ENCODE measurements around the gene GYPC. TPM values are rescaled to one million over a fixed set of nuclear protein-coding genes. Genes with fewer than 3 reads are reported as not detected.
A peak's percentile ranks its signal among the peaks of the same experiment; 100 is the strongest.

Gene GYPC
- total and polyA plus RNA-seq, 4 donors, result 8.7 to 419 (median 12.3) TPM

GRCh38 chr2:126634273-126634861, 21.6 kb upstream of the GYPC start:
- Histone ChIP-seq H3K9me3 (ENCODE audit: control insufficient read depth in 4 of 4, low read length in 3 of 4) (no peaks in the 10 kb centered on the region), H3K36me3 (ENCODE audit: control insufficient read depth in 4 of 4, insufficient read depth in 3 of 4, low read depth in 1 of 4, low read length in 3 of 4) (no peaks in the 10 kb centered on the region), H3K27me3 (ENCODE audit: control insufficient read depth in 4 of 4, insufficient read depth in 4 of 4, low read length in 3 of 4) (no peaks in the 10 kb centered on the region), H3K4me1 (ENCODE audit: control insufficient read depth in 4 of 4, insufficient read depth in 4 of 4, low read length in 3 of 4) (peaks cover 0 to 2% (median 0%) of the 10 kb centered on the region in 4 donors), H3K27ac (ENCODE audit: low read depth in 1 of 2, low read length in 2 of 2) (no peak overlapping the region), H3K4me3 (ENCODE audit: low read depth in 1 of 3, low read length in 3 of 3) (no peak overlapping the region), H3K9ac (ENCODE audit: low read depth in 1 of 2, low read length in 2 of 2) (no peak overlapping the region)
- WGBS, result 39% methylated on average over 12 of the region's 12 CpGs
- peak; percentile 64 for DNase-seq (ENCODE audit: low spot score)
- TF ChIP-seq GABPA (IDR thresholded peaks at IDR 0.05 in 1 of 2, conservative IDR thresholded peaks at IDR 0.05 in 1 of 2) (no peak), FOXA2 (IDR thresholded peaks at IDR 0.05) (no peak), MAX (IDR thresholded peaks at IDR 0.05) (no peak), CTCF (IDR thresholded peaks at IDR 0.05; ENCODE audit: low read depth, low read length, missing input control) (peak; percentile 51), SP1 (IDR thresholded peaks at IDR 0.05) (no peak), RXRA (IDR thresholded peaks at IDR 0.05) (no peak), RAD21 (IDR thresholded peaks at IDR 0.05) (peak; percentile 70 to 77), FOXA1 (IDR thresholded peaks at IDR 0.05) (no peak), HNF4A (conservative IDR thresholded peaks at IDR 0.05) (no peak), ATF3 (IDR thresholded peaks at IDR 0.05) (no peak), EGR1 (IDR thresholded peaks at IDR 0.05; ENCODE audit: low read depth in 2 of 2) (no peak), TAF1 (conservative IDR thresholded peaks at IDR 0.05) (no peak), REST (IDR thresholded peaks at IDR 0.05) (no peak), JUND (IDR thresholded peaks at IDR 0.05) (no peak), HNF4G (IDR thresholded peaks at IDR 0.05) (no peak)

- H3K27ac ChIP-seq (ENCODE audit: low read depth in 1 of 2, low read length in 2 of 2), result no peak overlapping the region
- H3K36me3 ChIP-seq (ENCODE audit: control insufficient read depth in 4 of 4, insufficient read depth in 3 of 4, low read depth in 1 of 4, low read length in 3 of 4), result no peaks in the 10 kb centered on the region
- TF ChIP-seq REST (IDR thresholded peaks at IDR 0.05), result no peak
- no peak for TF ChIP-seq FOXA1 (IDR thresholded peaks at IDR 0.05)
- peak in 1 of 2 donors; percentile 8 for TF ChIP-seq RXRA (IDR thresholded peaks at IDR 0.05)
- peak; percentile 12 for TF ChIP-seq SP1 (IDR thresholded peaks at IDR 0.05)
- peak; percentile 87 for TF ChIP-seq NR2F2 (IDR thresholded peaks at IDR 0.05)
- peak in 1 of 2 donors; percentile 26 for TF ChIP-seq RAD21 (IDR thresholded peaks at IDR 0.05)
- TF ChIP-seq HNF4A (conservative IDR thresholded peaks at IDR 0.05), result no peak
- no peaks in the 10 kb centered on the region for H3K27me3 ChIP-seq (ENCODE audit: control insufficient read depth in 4 of 4, insufficient read depth in 4 of 4, low read length in 3 of 4)
- H3K4me3 ChIP-seq (ENCODE audit: low read depth in 1 of 3, low read length in 3 of 3), result no peak overlapping the region
- no peak overlapping the region for H3K9ac ChIP-seq (ENCODE audit: low read depth in 1 of 2, low read length in 2 of 2)
- peak; percentile 33 for DNase-seq (ENCODE audit: low spot score)
- 46% methylated on average over 1 of the region's 1 CpG for WGBS
- peaks cover 0 to 2% (median 0%) of the 10 kb centered on the region in 4 donors for H3K4me1 ChIP-seq (ENCODE audit: control insufficient read depth in 4 of 4, insufficient read depth in 4 of 4, low read length in 3 of 4)
- no peaks in the 10 kb centered on the region for H3K9me3 ChIP-seq (ENCODE audit: control insufficient read depth in 4 of 4, low read length in 3 of 4)
Observed at GRCh38 chr2:126635281-126635680, 20.7 kb upstream of the GYPC start.

All from liver (tissue), 9 donors.